A673 (cell line): Measurements from ENCODE around the gene USP44. TPM values are rescaled to one million over a fixed set of nuclear protein-coding genes. Genes with fewer than 3 reads are reported as not detected.
A peak's percentile ranks its signal among the peaks of the same experiment; 100 is the strongest.

ENCODE experiments used
- BruUV-seq: library from RNA; stranded (reverse); fragments of 400-500 nt; replicated peaks from 2 replicates; lab custom pipeline; 2021; lab: Mats Ljungman, UMichigan
- CTCF ChIA-PET: fragments of 300-600 bp; sonication (Branson Sonifier 250); formaldehyde crosslinking; loops from one replicate; lab custom pipeline; 2022; ENCODE audit warnings: antibody characterized with exemption; lab: Charles Lee
- POLR2A ChIA-PET: fragments of 300-600 bp; sonication (Branson Sonifier 250); formaldehyde crosslinking; loops from one replicate; lab custom pipeline; 2022; ENCODE audit warnings: antibody characterized with exemption; ENCODE audit not compliant: low non-redundant PET; lab: Charles Lee
- DNase-seq: peaks from one replicate; pipeline ENCODE4 v3.0.0-alpha.2; 2015; ENCODE audit warnings: low spot score
- H3K27ac ChIP-seq: fragments of 200-600 bp; sonication (generic); 2 replicates; pipeline ENCODE4 v1.5.1; 2016; ENCODE audit warnings: mixed run types, low read depth, mild to moderate bottlenecking, mixed read lengths, antibody characterized with exemption, low read length; ENCODE audit not compliant: poor library complexity, severe bottlenecking
- H3K27me3 ChIP-seq: fragments of 200-600 bp; sonication (generic); replicated peaks from 2 replicates; pipeline ENCODE4 v1.6.1; 2017; ENCODE audit warnings: mixed run types, low read depth, mild to moderate bottlenecking, mixed read lengths, antibody characterized with exemption, low read length; ENCODE audit not compliant: insufficient read depth, poor library complexity
- H3K36me3 ChIP-seq: fragments of 200-600 bp; sonication (generic); 2 replicates; pipeline ENCODE4 v1.6.1; 2016; ENCODE audit warnings: mixed run types, mild to moderate bottlenecking, mixed read lengths, antibody characterized with exemption, low read length; ENCODE audit not compliant: insufficient read depth, poor library complexity, severe bottlenecking
- H3K4me1 ChIP-seq: fragments of 200-600 bp; sonication (generic); 2 replicates; pipeline ENCODE4 v1.6.1; 2017; ENCODE audit warnings: mixed run types, mild to moderate bottlenecking, mixed read lengths, antibody characterized with exemption, low read length; ENCODE audit not compliant: insufficient read depth, poor library complexity, severe bottlenecking
- H3K4me3 ChIP-seq: fragments of 200-600 bp; sonication (generic); 2 replicates; pipeline ENCODE4 v1.5.1; 2016; ENCODE audit warnings: low read depth, mixed run types, mild to moderate bottlenecking, mixed read lengths, low read length; ENCODE audit not compliant: poor library complexity, severe bottlenecking
- H3K9me3 ChIP-seq: fragments of 200-600 bp; sonication (generic); 2 replicates; pipeline ENCODE4 v1.6.1; 2016; ENCODE audit warnings: mixed run types, low read depth, mild to moderate bottlenecking, mixed read lengths, antibody characterized with exemption, low read length; ENCODE audit not compliant: poor library complexity, severe bottlenecking
- CTCF ChIP-seq: fragments of 300-800, 200-600 bp; sonication (generic); conservative IDR thresholded peaks from 2 replicates; pipeline ENCODE4 v1.5.1; 2017; ENCODE audit warnings: low read depth, mild to moderate bottlenecking, antibody characterized with exemption, low read length, moderate library complexity, mixed read lengths
- EZH2 ChIP-seq: fragments of 200-600 bp; sonication (generic); IDR thresholded peaks from 2 replicates; pipeline ENCODE4 v1.6.1; 2017; ENCODE audit warnings: borderline replicate concordance, low read depth, mild to moderate bottlenecking, mixed read lengths, antibody characterized with exemption, low read length; ENCODE audit not compliant: poor library complexity, severe bottlenecking
- intact Hi-C: fragments of 100-400 bp; cut with micrococcal nuclease; formaldehyde crosslinking; loops from one replicate; pipeline ENCODE4 v1.10.0; 2022; ENCODE audit not compliant: unreplicated experiment
- total RNA-seq: library from RNA; stranded (reverse); gene quantifications from 2 replicates; pipeline ENCODE4 v1.2.3, GENCODE V29; 2021

USP44 gene
- total RNA-seq, 1 experiment from 2014 or later, result 7.1 TPM

- Histone ChIP-seq H3K27me3 (no peaks in the 10 kb centered on the region), H3K4me3 (no peak overlapping the region), H3K9me3 (no peaks in the 10 kb centered on the region), H3K36me3 (no peaks in the 10 kb centered on the region), H3K27ac (no peak overlapping the region), H3K4me1 (no peaks in the 10 kb centered on the region)
- CTCF ChIA-PET, result no interaction called here
- intact Hi-C loops, result loop anchor here (1.0 to 10.0 kb wide), 4 partner anchors 231 to 931 kb away; no protein-coding TSS in a partner anchor
- no TSS peak for BruUV-seq
- POLR2A ChIA-PET, result no interaction called here
- DNase-seq, result no peak
- TF ChIP-seq CTCF, result no peak
- TF ChIP-seq EZH2, result no peak
Measured at GRCh38 chr12:95583933-95584332, 32.7 kb upstream of the USP44 start.

- Histone ChIP-seq H3K9me3 (no peaks in the 10 kb centered on the region), H3K4me1 (no peaks in the 10 kb centered on the region), H3K27ac (no peak overlapping the region), H3K27me3 (no peaks in the 10 kb centered on the region), H3K4me3 (no peak overlapping the region), H3K36me3 (no peaks in the 10 kb centered on the region)
- ChIA-PET CTCF (interaction anchor here (0.5 to 1.2 kb wide), 4 partner anchors 9 to 373 kb away, joined by 3 to 4 read pairs (median 3); no protein-coding TSS in a partner anchor), POLR2A (no interaction called here)
- no TSS peak for BruUV-seq
- DNase-seq, result peak; percentile 73
- TF ChIP-seq EZH2, result no peak
- peak; percentile 68 for TF ChIP-seq CTCF
- intact Hi-C loops, result loop anchor here (1.0 to 10.0 kb wide), 4 partner anchors 265 to 932 kb away; no protein-coding TSS in a partner anchor
Measured at GRCh38 chr12:95582230-95583058, 31.2 kb upstream of the USP44 start.

GRCh38 chr12:95577820-95578219, 26.5 kb upstream of the USP44 start:
- POLR2A ChIA-PET, result no interaction called here
- Histone ChIP-seq H3K27me3 (no peaks in the 10 kb centered on the region), H3K9me3 (no peaks in the 10 kb centered on the region), H3K4me3 (no peak overlapping the region), H3K4me1 (no peaks in the 10 kb centered on the region), H3K27ac (no peak overlapping the region), H3K36me3 (no peaks in the 10 kb centered on the region)
- CTCF ChIA-PET, result interaction anchor here (0.6 kb wide), 1 partner anchor 518 kb away, joined by 5 read pairs; no protein-coding TSS in a partner anchor
- DNase-seq, result no peak
- no TSS peak for BruUV-seq
- no peak for TF ChIP-seq CTCF
- no peak for TF ChIP-seq EZH2
- intact Hi-C loops, result no loop called here
